ENCODE measurements around the gene PREB. TPM values are rescaled to one million over a fixed set of nuclear protein-coding genes. Genes with fewer than 3 reads are reported as not detected.

PREB gene
- total and polyA plus RNA-seq, 2 donors (not counting 3 experiments of a cell fraction or from before 2014, with no cell fraction given) = 47.2 to 73.3 TPM

- no peaks in the 10 kb centered on the region for H3K9me3 ChIP-seq (replicated peaks; ENCODE audit: control insufficient read depth, insufficient read depth, low read length)
- H3K4me3 ChIP-seq (replicated peaks in 1 of 3; ENCODE audit: insufficient read depth in 1 of 3, low read depth in 1 of 3, low read length in 3 of 3) = no peak overlapping the region
- no peak overlapping the region for H3K9ac ChIP-seq (replicated peaks; ENCODE audit: extremely low read depth, insufficient read depth, low read length)
- no peak for DNase-seq (ENCODE audit: low read depth, low spot score)
- H3K36me3 ChIP-seq (ENCODE audit: control insufficient read depth in 2 of 2, extremely low read depth in 1 of 2, insufficient read depth in 2 of 2, low read length in 2 of 2) = no peaks in the 10 kb centered on the region
- no peak for FAIRE-seq
- no peaks in the 10 kb centered on the region for H4K20me1 ChIP-seq (replicated peaks; ENCODE audit: control insufficient read depth, extremely low read depth, insufficient read depth, low read length)
- intact Hi-C loops (cut with micrococcal nuclease) (loop anchor here (10.0 kb wide), 1 partner anchor 167 kb away; no protein-coding TSS in a partner anchor), dilution Hi-C loops (cut with MboI; ENCODE audit: extremely low pct_ligation_motif_present, low sequenced_read_pairs) (no loop called here)
- BruUV-seq (replicated peaks) = no TSS peak
- H3K27ac ChIP-seq (ENCODE audit: insufficient read depth, low read depth, low read length) = no peak overlapping the region
- H3K4me1 ChIP-seq (ENCODE audit: control insufficient read depth, extremely low read depth, insufficient read depth, low read length) = no peaks in the 10 kb centered on the region
- no peak overlapping the region for H2AFZ ChIP-seq (ENCODE audit: low read depth, low read length)
- H3K79me2 ChIP-seq (ENCODE audit: control insufficient read depth, insufficient read depth, low read length) = no peaks in the 10 kb centered on the region
- peaks cover 0 to 1% of the 10 kb centered on the region in 2 experiments for H3K27me3 ChIP-seq (ENCODE audit: control insufficient read depth in 2 of 2, insufficient read depth in 2 of 2, low read length in 2 of 2)
- ChIA-PET POLR2A (no interaction called here), CTCF (interaction anchor here (0.8 to 2.1 kb wide), 6 partner anchors 13 to 128 kb away, joined by 3 to 9 read pairs (median 3); partner anchors contain the start of gene PREB)
- no peaks in the 10 kb centered on the region for H3K9me1 ChIP-seq (replicated peaks; ENCODE audit: control insufficient read depth, extremely low read depth, insufficient read depth, low read length)
- no peak overlapping the region for H3K4me2 ChIP-seq (ENCODE audit: insufficient read depth, low read length)
- no peak for TF ChIP-seq MYC (IDR thresholded peaks at IDR 0.05; ENCODE audit: low read depth, low read length)
- TF ChIP-seq FOS (IDR thresholded peaks at IDR 0.05; ENCODE audit: borderline replicate concordance, insufficient read depth, low read length) = no peak
- TF ChIP-seq MAX (IDR thresholded peaks at IDR 0.05; ENCODE audit: insufficient read depth, insufficient read length) = no peak
- no peak for TF ChIP-seq GATA2 (IDR thresholded peaks at IDR 0.05; ENCODE audit: insufficient read depth, insufficient read length, low read depth, low read length)
- no peak for TF ChIP-seq EZH2 (IDR thresholded peaks at IDR 0.05; ENCODE audit: borderline replicate concordance, low read depth, low read length, severe bottlenecking)
- no peak for TF ChIP-seq POLR2AphosphoS5 (IDR thresholded peaks at IDR 0.05; ENCODE audit: insufficient read depth, low read depth, low read length)
- no peak for TF ChIP-seq JUN (IDR thresholded peaks at IDR 0.05; ENCODE audit: borderline replicate concordance, insufficient read depth, insufficient read length, low read depth)
- TF ChIP-seq POLR2A (IDR thresholded peaks at IDR 0.05; ENCODE audit: low read depth, low read length) = no peak
- TF ChIP-seq CTCF (IDR thresholded peaks at IDR 0.05; ENCODE audit: extremely low read depth in 1 of 2, insufficient read depth in 1 of 2, low read depth in 1 of 2, low read length in 2 of 2) = no peak
These were observed 17.8 kb upstream of the PREB start for GRCh38 chr2:27152102-27152795.
